HG03139 (cell line): ENCODE data around the gene GPATCH2L.

Source experiments
- ATAC-seq: cut with Tn5 transposase; IDR thresholded peaks from one replicate; pipeline ENCODE4 v1.9.1; 2021; ENCODE audit not compliant: unreplicated experiment

Gene GPATCH2L

DNA sequence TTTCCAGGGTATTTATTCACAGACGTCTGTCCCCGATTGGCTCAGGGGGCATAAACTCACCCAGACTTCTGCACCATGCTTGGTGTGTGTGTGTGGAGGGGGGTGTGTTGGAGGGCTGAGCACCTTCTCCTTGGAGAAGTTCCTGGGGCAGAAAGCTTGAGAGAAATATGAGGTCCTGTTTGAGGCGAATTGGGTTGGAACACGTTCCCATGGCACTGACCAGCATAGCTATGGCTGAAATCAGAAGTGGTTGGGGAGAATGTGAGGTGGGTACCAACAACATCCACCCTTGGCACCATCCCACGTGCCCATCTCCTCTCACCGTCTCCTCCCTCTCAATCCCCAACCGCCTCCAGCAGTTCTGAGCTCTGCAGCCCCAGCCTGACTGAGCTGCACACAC is 16.0 kb upstream of the GPATCH2L start:
- no peak for ATAC-seq

DNA sequence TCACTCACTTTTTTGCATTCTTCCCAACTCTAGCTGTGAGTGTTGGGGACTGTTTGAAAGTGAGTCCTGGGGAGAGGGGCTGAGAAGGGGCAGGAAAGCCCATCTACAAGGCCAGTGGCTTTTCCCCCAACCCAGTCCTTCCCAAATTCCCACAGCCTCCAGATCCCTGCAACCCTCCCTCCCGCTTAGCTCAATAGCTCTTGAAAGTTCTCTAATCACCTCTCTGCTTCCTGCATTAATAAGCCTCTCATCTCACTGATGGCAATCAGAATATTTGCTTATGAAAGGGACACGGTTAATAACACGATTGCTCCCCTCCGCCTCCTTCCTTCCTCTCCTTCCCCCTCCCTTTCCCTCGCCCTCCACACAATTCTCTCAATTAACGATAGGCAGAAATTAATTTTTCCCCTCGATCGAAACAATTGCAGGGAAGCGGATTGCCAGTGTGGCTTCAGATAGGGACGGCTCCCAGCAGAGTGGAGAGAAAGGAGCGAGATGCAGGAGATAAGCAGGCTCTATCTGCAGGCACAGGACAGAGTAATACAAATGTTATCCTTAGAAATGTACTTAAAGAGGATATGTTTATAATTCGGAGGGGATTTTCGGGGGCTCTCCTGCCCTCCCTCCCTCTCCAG is 15.1 kb upstream of the GPATCH2L start:
- no peak for ATAC-seq

DNA sequence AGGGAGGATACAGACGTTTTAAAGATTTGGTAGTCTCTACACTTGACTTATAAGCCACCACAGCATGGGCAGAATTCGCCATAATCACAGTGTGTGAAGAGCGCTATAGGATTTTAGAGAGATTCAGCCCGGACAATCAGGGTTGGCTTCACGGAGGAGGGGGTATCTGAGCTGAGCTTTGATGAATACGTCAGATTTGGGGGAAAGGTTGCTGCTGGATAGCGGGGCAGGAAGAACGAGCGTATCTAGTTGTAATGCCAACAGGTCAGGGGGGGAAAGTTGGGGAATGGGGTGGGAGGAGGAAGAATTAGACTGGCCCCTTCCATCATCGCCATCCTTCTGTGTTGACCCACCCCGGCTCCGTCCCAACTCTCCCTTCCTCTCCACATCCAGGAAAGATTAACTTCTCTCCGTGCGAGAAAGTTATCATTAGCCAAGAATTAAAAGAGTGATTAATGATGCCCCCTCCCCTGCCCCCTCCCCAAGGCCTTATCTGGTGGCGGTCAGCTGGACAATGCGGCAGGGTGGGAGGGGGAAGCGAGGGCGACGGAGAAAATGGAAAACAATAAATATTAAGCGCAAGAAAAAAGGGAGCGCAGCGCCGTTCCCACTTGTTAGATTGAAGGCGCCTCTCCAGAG is 13.5 kb upstream of the GPATCH2L start:
- no peak for ATAC-seq

DNA sequence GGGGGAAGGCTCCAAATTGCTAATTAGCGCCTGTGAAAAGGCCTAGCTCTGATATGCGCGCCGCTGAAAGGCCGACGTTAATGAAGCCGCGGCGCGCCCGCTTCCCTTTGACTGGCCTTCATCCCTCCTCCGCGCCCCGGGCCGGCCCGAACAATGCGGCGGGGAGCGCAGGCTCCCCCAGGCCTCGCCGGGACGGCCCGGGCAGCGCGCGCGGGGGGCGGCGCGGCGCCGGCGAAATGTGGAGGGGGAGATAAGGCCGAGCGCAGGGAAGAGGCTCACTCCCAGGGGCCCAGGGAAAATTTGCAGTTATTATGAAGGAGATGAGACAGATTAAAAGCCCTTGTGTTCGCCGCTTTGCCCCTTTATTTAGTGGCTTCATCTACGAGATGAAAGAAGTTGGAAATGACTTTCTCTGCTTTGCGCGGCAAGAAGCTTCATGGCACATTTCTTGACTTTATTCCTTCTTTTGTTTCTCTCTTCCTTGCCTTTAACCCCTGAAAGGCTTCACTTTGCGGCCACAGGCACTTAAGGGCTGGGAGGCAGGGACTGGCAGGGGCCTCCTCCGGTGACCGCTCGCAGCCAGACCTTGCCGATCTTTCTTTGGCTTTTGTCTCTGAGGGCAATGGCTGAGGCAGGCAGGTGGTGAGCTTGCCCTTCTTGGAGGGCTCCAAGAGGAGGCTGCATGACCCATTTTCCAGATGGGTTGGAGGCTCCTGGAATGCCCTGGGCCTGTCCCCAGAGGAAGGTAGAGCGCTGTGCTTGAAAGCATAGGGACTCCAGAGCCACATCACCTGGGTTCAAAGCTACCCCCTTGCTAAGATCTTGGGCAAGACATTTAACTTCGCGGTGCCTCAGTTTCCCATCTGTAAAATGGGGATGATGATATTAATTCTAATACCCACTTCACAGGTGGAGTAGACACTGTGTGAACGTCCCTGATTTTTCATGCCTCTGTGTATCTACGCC is 12.7 kb upstream of the GPATCH2L start:
- no peak for ATAC-seq

DNA sequence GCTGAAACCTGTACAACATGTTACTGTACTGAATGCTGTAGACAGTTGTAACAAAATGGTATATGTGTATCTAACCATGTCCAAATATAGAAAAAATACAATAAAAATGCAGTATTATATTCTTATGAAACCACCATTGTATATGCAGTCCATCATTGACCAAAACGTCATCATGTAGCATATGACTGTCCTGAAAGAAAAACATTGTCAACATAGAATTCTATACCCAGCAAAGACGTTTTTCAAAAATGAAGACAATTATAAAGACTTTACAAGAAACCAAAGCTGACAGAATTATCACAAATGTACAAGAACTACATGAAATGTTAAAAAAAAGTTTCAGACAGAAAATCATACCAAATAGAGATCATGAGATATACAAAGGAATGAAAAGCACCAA is 8.1 kb upstream of the GPATCH2L start:
- ATAC-seq = no peak

DNA sequence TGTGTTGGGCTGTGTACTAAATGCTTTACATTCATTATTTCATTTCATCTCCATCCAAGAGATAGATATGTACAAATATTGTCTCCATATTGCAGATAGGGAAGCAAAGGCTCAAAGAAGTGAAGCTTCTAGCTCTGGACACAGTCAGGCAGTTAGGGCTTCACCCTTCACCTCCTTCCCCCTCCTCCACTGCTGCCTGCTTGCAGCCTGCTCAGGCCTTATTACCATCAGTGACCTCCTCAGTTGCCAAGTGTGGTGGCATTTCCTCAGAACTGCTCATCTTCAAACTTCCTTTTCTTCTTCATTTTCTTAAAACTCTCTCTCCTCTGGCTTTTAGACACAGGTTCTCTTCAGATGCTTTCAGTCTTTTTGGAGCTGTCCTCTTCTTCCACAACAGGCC is 4.7 kb upstream of the GPATCH2L start:
- ATAC-seq = no peak

DNA sequence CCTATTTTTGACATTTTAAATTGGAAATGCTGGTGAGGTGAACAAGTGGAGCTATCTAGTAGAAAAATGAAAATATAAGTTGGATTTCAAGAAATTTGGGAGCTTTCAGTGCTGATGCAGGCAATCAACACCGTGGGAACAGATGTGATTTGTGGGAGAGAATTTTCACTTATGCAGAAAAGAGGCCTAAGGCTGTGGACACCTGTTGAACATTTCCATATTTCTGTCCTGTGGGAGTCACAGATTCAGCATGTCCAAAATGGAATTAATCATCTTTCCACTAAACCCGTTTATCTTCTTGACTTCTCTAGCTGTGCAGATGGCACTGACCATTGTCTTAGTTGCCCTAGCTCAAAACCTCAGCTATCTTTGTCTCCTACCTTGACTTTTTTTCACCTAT is 2.5 kb upstream of the GPATCH2L start:
- ATAC-seq = no peak

DNA sequence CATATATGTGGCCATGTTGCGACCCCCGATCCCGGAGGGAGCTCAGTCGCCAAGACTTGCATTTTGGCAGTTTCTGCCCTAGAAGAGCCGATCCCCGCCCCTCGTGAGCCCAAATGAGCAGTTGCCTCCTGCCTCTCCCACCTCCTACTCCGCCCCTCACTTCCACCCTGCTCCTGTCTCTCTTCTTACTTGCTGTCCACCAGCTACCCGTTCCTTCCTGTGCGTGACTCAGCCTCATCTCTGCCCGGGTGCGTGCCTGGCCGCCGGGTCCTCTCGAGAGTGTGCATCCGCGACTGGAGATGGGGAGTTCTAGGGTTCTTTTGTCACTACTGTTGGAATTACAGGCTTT is 585 bp downstream of the GPATCH2L start:
- peak; percentile 62 for ATAC-seq

DNA sequence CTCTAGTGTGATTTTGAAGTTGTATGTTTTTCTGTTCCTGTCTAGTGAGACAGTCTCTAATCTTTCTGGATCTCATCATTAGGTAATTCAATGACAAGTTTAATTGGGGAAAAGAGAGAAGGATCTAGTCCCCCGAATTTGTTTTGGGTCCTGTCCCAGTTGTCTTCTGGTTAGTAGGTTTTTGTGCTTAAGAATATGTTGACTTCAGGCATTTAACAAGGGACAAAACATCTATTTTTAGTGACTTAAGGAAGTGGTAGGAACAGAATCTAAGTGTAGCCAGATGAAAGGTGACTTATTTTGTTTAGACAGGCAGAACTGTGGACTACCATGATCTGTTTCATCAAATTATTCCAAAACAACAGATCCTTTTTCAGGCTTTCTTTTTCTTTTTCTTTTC is 2.2 kb downstream of the GPATCH2L start:
- no peak for ATAC-seq

DNA sequence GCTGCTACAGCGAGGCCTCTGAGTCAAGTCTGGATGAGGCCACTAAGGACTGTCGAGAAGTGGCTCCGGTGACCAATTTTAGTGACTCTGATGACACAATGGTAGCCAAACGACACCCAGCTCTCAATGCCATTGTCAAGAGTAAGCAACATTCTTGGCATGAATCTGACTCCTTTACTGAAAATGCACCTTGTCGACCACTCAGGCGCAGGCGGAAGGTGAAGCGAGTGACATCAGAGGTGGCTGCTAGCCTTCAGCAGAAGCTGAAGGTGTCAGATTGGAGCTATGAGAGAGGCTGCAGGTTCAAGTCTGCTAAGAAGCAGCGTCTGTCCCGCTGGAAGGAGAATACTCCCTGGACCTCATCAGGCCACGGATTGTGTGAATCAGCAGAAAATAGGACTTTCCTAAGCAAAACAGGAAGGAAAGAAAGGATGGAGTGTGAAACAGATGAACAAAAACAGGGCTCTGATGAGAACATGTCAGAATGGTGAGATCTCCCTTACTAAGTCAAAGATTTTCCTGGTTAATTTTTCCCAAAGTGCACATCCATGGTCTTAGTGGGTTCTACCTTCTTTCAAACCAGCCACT is 2.9 kb downstream of the GPATCH2L start:
- no peak for ATAC-seq

DNA sequence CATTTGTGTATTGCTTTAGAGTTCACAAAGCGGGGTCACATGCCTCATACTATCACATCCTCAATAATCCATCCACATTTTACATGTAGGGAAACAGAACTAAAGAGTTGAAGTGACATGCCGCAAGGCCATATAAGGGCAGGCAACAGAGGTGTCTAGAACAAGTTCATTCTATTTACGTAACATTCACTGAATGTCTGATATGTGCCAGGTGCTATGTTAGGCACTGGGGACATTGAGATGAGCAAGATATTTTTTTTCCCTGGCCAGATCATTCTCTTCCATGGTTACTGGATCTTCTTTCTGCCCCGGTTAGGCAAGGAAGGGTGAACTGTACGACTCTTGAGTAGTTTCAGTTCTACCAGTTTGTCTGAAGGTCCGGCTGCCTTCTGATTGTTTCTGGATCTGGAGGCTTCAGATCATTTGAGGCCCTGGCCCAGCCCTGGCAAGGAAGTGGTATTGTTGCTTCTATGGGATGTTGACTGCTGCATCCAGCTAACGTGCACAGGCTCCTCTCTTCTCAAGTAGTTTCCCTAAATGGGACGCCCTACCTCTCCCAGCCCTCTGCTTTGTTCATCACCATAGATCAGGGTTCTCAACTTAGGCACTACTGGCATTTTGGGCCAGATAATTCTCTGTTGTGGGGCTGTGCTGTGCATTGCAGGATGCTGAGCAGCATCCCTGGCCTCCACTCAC is 12.1 kb downstream of the GPATCH2L start:
- no peak for ATAC-seq

DNA sequence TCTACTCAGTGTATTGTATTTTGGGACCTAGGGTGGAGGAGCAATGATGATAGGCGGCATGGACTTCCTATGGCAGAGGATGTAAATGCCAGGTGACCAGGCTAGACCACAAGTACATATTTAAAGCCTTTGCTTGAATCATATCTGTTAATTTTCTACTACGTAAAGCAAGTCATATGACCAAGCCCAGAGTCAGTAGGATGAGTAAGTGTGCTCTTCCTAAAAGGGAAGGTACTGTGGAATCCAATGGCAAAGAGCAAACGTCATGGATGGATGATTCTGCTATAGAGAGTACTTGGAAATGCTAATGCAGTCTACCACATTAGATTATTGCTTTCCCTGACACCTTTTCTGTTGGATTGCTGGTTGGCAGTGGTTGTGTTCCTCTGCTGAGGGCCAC is 16.8 kb downstream of the GPATCH2L start:
- no peak for ATAC-seq

DNA sequence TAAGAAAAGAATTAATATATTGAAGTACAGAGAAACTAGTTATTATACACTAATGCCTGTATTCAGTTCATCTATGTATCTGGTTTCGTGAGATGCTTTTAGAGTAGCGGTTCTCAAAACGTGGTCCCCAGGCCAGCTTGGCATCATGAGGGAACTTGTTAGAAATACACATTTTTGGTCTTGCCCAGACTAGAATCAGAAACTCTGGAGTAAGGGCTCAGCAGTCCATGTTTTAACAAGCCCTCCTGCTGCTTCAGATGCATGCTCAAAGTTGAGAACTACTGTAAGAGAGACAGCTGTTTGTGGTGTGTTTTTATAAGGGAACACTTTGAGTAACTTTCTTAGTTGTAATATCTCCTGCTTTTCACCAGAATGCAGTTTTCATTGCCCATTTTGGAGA is 18.1 kb downstream of the GPATCH2L start:
- ATAC-seq = no peak

DNA sequence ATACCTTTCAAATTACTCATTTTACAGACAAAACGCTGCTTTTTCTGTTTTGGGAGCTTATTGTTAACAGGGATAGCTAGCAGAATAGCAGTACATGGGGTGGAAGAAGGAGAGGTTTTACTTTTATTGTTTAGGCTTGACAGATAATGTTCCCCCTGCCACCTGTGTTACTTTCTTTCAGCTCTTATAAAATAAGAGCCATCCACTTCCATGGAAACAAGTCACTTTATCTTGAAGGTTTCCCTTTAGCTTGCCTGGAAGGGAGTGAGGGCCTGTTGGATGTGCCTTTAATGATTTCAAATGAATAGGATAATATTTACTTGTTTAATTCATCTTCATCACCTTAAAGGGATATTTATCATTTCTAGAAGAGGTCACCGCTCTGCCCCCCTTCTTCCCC is 23.3 kb downstream of the GPATCH2L start:
- no peak for ATAC-seq

DNA sequence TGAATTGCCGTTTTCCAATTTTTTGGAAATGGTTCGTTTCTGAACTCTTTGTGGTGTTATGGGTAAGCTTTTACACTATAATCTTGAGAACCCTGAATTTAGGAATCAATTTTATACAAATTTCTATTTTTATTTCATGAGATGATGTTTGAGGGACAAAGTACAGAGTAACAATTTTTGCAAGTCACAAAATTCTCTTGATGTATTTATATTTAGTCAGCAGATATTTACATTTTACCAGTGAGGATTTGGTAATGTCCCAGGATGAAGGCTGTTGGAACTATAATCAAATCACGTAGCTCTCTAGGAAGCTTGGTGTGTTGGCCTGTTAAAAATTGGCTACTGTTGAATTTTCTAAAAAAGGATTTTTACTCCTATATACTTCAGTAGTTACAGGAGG is 24.2 kb downstream of the GPATCH2L start:
- ATAC-seq = no peak

DNA sequence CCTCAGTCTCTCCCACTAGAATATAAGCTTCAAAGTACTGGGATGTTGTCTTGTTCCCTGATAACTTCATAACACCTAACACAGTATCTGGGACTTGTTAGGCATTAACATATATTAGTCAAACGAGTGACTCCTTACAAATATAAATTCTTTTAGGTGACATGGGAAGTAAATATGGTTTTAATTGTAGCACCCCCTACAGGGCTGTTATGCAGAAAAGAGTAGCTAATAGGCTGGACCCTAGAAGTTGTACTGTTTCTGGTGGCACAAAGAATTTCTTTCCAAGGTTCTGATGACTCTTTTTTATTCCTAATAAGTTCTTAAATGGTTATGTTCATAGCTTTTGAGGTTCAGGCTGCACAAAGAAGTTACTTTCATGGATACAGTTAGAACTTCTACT is 29.8 kb downstream of the GPATCH2L start:
- no peak for ATAC-seq

DNA sequence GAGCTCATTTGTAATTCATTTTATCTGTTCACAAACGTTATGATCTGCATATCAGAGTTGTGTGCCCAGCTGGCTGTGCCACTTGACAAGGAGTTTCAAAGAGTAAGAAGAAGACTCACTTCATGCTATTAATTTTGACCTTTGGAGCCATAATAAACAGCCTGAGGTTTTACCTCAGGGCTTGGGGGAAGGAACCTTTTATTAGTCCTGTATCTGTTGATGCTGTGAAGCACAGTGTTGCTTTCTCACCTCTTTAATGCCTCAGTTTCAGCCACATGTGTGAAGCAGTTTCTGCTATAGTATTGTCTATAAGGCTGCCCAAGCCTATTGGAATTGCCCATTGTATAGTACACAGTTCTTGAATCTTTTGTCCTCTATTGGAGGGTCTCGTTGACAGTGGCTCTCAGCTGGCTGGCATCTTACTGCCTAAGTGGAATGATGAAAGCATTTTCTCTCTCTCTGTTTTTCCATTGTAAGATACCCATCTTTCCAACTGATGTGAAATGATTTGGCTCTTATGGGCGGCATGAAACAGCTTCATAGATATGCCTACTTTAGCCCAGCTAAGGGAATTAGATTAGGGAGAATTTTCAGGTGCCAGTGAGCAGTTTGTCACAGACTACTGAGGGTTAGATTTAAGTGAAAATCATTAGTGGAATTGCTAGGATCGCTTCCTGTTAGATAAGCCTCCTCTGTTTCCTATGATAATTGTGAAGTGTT is 34.7 kb downstream of the GPATCH2L start:
- ATAC-seq = no peak

DNA sequence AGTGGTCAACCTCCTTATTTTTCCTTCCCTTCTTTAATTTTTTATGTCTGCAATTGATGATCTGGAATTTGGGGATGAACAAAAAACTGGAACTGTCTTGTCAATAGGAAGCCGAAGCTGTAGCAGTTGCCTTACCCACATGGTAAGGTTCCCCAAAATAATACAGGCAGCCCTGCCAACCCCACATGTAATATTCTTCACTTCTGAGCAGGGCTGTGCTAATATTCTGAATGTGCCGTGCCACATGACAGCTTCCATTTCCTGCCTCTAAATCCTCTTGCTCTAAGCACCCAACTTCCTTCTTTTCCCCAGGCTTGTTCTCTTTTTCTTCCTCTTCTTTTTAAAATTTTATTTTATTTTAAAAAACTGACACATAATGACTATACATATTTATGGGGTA is 39.6 kb downstream of the GPATCH2L start:
- ATAC-seq = no peak

DNA sequence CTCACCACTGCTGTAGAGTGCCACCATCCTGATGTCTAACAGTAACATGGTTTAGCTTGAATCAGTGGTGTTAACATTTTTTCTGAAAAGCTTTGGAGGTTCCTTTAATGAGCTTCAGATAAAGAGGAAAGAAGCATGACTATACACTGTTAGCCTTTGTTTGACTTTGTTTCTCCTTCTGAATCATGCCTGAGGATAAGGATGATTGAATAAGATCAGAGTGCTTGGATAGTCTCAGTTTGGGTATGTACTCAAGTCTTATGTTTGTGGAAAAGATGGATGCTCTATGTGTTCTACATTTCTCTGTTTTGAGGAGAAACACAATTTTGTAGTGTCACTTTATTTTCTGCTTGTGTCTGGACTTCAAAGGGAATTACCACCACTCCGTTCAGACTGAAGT is 42.0 kb downstream of the GPATCH2L start:
- no peak for ATAC-seq

DNA sequence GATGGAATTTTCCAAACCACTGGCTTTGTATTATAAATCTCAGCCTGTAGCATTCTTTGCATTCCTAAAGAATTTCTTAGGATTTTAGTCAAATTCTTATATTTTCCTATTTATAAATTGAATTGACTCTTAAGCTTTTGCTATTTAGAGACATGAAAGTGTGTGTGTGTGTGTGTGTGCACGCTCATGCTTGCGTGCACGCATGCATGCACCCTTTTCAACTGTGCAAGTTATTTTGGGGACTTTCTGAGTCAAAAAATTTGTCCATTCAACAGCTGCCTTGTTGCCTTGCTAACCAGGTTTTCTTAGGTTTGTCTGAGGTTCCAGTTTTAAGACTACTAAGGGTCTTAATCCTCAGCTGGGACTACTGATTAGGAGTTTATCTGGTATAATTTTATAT is 42.6 kb downstream of the GPATCH2L start:
- ATAC-seq = no peak

DNA sequence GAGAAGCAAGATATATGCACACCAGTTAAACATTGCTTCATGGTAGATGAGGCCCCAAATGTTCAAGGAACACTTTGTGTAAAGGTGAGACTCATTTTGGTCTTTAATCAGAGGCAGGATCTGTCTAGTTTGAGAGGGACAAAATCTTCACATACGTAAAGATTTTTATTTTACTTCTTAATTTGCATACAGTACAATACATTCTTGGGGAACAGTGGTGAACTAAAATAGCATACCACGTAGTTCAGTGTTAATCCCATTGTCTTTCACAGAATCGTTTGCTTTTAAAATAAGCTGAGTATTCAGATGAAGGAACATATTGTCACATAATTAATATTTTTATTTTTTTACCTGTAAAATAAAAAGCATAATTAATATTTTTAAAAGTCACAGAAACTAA is 43.3 kb downstream of the GPATCH2L start:
- ATAC-seq = no peak
